HEK293T (cell line): ENCODE results near the gene GPR75.

Experiments used
- ARNT ChIP-seq: fragments of 450-650 bp; IDR thresholded peaks from 2 replicates; pipeline ENCODE4 v1.6.1; 2017; ENCODE audit warnings: mild to moderate bottlenecking
- BHLHE40 ChIP-seq: fragments of 450-650 bp; IDR thresholded peaks from 2 replicates; pipeline ENCODE4 v1.6.1; 2016; ENCODE audit warnings: mild to moderate bottlenecking, moderate library complexity, borderline replicate concordance
- ELF4 ChIP-seq: fragments of 450-650 bp; IDR thresholded peaks from 2 replicates; pipeline ENCODE4 v1.6.1; 2017; ENCODE audit warnings: antibody characterized with exemption
- FOXA1 ChIP-seq: fragments of 450-650 bp; IDR thresholded peaks from 2 replicates; pipeline ENCODE4 v1.6.1; 2016; ENCODE audit warnings: mild to moderate bottlenecking
- FOXK2 ChIP-seq: fragments of 450-650 bp; IDR thresholded peaks from 2 replicates; pipeline ENCODE4 v1.6.1; 2016; ENCODE audit warnings: mild to moderate bottlenecking
- FOXM1 ChIP-seq: fragments of 450-650 bp; IDR thresholded peaks from 2 replicates; pipeline ENCODE4 v1.6.1; 2017; ENCODE audit warnings: mild to moderate bottlenecking, borderline replicate concordance
- HDGF ChIP-seq: fragments of 450-650 bp; IDR thresholded peaks from 2 replicates; pipeline ENCODE4 v1.6.1; 2017; ENCODE audit warnings: antibody characterized with exemption, borderline replicate concordance
- L3MBTL2 ChIP-seq: fragments of 450-650 bp; conservative IDR thresholded peaks from 2 replicates; pipeline ENCODE4 v1.6.1; 2016; ENCODE audit warnings: mild to moderate bottlenecking
- LEF1 ChIP-seq: fragments of 450-650 bp; IDR thresholded peaks from 2 replicates; pipeline ENCODE4 v1.6.1; 2017; ENCODE audit warnings: mild to moderate bottlenecking, borderline replicate concordance
- NFRKB ChIP-seq: fragments of 450-650 bp; IDR thresholded peaks from 2 replicates; pipeline ENCODE4 v1.6.1; 2016; ENCODE audit warnings: mild to moderate bottlenecking, moderate library complexity
- SP1 ChIP-seq: fragments of 450-650 bp; IDR thresholded peaks from 2 replicates; pipeline ENCODE4 v1.6.1; 2017
- SUZ12 ChIP-seq: fragments of 450-650 bp; IDR thresholded peaks from 2 replicates; pipeline ENCODE4 v1.6.1; 2016; ENCODE audit warnings: mild to moderate bottlenecking
- TARDBP ChIP-seq: fragments of 450-650 bp; IDR thresholded peaks from 2 replicates; pipeline ENCODE4 v1.6.1; 2016
- ZNF384 ChIP-seq: fragments of 450-650 bp; IDR thresholded peaks from 2 replicates; pipeline ENCODE4 v1.6.1; 2016

DNA sequence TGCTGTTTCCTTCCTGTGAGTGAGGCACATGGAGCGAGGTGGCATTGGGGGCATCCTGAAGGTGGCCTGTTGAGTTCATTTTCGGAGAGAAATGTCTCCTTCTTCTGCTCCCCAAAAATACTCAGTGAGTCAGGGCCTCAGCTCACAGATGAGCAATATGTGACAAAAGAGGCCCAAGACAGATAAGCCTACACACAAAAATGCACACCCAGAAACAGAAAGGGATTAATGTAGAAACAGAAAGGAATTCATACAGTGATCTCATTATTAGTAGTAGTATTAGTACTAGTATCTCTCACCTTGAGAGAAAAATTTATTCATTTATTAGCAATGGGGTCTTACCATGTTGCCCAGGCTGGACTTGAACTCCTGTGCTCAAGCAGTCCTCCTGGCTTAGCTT is 5.1 kb downstream of the GPR75 start:
- TF ChIP-seq BHLHE40 (no peak), SP1 (no peak), TARDBP (no peak), HDGF (no peak), SUZ12 (no peak), ARNT (no peak), FOXA1 (no peak), ZNF384 (no peak), LEF1 (no peak), L3MBTL2 (no peak), FOXM1 (no peak), FOXK2 (no peak), NFRKB (no peak), ELF4 (no peak)
